PC-9 (cell line): ENCODE measurements around the gene STING1. TPM values are rescaled to one million over a fixed set of nuclear protein-coding genes. Genes with fewer than 3 reads are reported as not detected.

ENCODE experiments used
- BruUV-seq: library from RNA; stranded (reverse); fragments of 400-500 nt; replicated peaks from 2 replicates; lab custom pipeline; 2021; lab: Mats Ljungman, UMichigan
- CTCF ChIA-PET: fragments of 300-600 bp; sonication (Branson Sonifier 250); formaldehyde crosslinking; loops from one replicate; lab custom pipeline; 2022; ENCODE audit warnings: antibody characterized with exemption; lab: Charles Lee
- POLR2A ChIA-PET: fragments of 300-600 bp; sonication (Branson Sonifier 250); formaldehyde crosslinking; loops from one replicate; lab custom pipeline; 2022; ENCODE audit warnings: antibody characterized with exemption; ENCODE audit not compliant: unreplicated experiment; lab: Charles Lee
- DNase-seq, 2 experiments: peaks; one replicate each; pipeline versions ENCODE4 v3.0.0 to v3.0.0-alpha.2; 2015 to 2022; ENCODE audit warnings: mixed read lengths in 1 of 2
- H2AFZ ChIP-seq: fragments of 200-600 bp; sonication (generic); 2 replicates; pipeline ENCODE4 v1.8.1; 2017; ENCODE audit warnings: antibody characterized with exemption
- H3F3A ChIP-seq: fragments of 200-600 bp; sonication (generic); 2 replicates; pipeline ENCODE4 v1.8.1; 2017; ENCODE audit warnings: antibody characterized with exemption, mild to moderate bottlenecking, low read depth; ENCODE audit not compliant: insufficient read depth
- H3K27ac ChIP-seq: fragments of 200-600 bp; sonication (generic); 2 replicates; pipeline ENCODE4 v1.6.1; 2016; ENCODE audit warnings: mixed run types
- H3K27me3 ChIP-seq: fragments of 200-600 bp; sonication (generic); 2 replicates; pipeline ENCODE4 v1.6.1; 2016; ENCODE audit warnings: low read depth, mixed run types; ENCODE audit not compliant: insufficient read depth
- H3K36me3 ChIP-seq: fragments of 200-600 bp; sonication (generic); 2 replicates; pipeline ENCODE4 v1.6.1; 2016; ENCODE audit warnings: low read depth, mixed run types
- H3K4me1 ChIP-seq: fragments of 200-600 bp; sonication (generic); replicated peaks from 2 replicates; pipeline ENCODE4 v1.6.1; 2016; ENCODE audit warnings: mixed run types; ENCODE audit not compliant: insufficient read depth
- H3K4me2 ChIP-seq: fragments of 200-600 bp; sonication (generic); 2 replicates; pipeline ENCODE4 v1.6.1; 2017; ENCODE audit warnings: mixed run types
- H3K4me3 ChIP-seq: fragments of 200-600 bp; sonication (generic); 2 replicates; pipeline ENCODE4 v1.6.1; 2016; ENCODE audit warnings: mixed run types
- H3K79me2 ChIP-seq: fragments of 200-600 bp; sonication (generic); 2 replicates; pipeline ENCODE4 v1.6.1; 2017; ENCODE audit warnings: low read depth, mixed run types
- H3K9me2 ChIP-seq: fragments of 200-600 bp; sonication (generic); 2 replicates; pipeline ENCODE4 v1.8.1; 2017; ENCODE audit warnings: mild to moderate bottlenecking; ENCODE audit not compliant: insufficient read depth
- H3K9me3 ChIP-seq: fragments of 200-600 bp; sonication (generic); 2 replicates; pipeline ENCODE4 v1.8.1; 2016; ENCODE audit warnings: low read depth; ENCODE audit not compliant: insufficient read depth
- H4K20me1 ChIP-seq: fragments of 200-600 bp; sonication (generic); 2 replicates; pipeline ENCODE4 v1.8.1; 2017; ENCODE audit not compliant: insufficient read depth
- EZH2 ChIP-seq: fragments of 200-600 bp; sonication (generic); IDR thresholded peaks from 2 replicates; pipeline ENCODE4 v1.8.0; 2017; ENCODE audit warnings: antibody characterized with exemption, low read depth
- intact Hi-C: fragments of 100-400 bp; cut with micrococcal nuclease; formaldehyde crosslinking; loops from one replicate; pipeline ENCODE4 v1.10.0; 2022; ENCODE audit not compliant: unreplicated experiment
- total RNA-seq: library from RNA; stranded (reverse); gene quantifications from 2 replicates; pipeline ENCODE4 v1.2.3, GENCODE V29; 2021
- TF ChIP-seq, protein P1 (sequence below): fragments of 200-600 bp; sonication (generic); conservative IDR thresholded peaks from 2 replicates; pipeline ENCODE4 v1.6.1; 2017; ENCODE audit warnings: mixed run types, antibody characterized with exemption, mild to moderate bottlenecking, moderate library complexity

The STING1 gene
- total RNA-seq, 1 experiment from 2014 or later = 27.6 TPM

DNA sequence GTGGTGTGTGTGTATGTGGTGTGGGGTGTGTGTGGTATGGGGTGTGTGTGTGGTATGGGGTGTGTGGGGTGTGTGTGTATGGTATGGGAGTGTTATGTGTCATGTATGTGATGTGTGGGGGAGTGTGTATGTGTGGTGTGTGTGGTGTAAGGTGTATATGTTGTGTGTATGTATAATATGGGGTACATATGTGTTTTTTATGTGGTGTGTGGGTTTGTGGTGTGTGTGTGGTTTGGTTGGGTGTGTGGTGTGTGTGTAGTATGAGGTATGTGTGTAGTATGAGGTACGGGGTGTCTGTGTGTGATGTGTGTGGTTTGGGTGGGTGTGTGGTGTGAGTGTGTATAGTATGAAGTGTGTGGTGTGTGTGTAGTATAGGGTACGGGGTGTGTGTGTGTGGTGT lies 31.4 kb downstream of the STING1 start:
- ChIA-PET POLR2A (no interaction called here), CTCF (no interaction called here)
- no peaks in the 10 kb centered on the region for H3K9me2 ChIP-seq

DNA sequence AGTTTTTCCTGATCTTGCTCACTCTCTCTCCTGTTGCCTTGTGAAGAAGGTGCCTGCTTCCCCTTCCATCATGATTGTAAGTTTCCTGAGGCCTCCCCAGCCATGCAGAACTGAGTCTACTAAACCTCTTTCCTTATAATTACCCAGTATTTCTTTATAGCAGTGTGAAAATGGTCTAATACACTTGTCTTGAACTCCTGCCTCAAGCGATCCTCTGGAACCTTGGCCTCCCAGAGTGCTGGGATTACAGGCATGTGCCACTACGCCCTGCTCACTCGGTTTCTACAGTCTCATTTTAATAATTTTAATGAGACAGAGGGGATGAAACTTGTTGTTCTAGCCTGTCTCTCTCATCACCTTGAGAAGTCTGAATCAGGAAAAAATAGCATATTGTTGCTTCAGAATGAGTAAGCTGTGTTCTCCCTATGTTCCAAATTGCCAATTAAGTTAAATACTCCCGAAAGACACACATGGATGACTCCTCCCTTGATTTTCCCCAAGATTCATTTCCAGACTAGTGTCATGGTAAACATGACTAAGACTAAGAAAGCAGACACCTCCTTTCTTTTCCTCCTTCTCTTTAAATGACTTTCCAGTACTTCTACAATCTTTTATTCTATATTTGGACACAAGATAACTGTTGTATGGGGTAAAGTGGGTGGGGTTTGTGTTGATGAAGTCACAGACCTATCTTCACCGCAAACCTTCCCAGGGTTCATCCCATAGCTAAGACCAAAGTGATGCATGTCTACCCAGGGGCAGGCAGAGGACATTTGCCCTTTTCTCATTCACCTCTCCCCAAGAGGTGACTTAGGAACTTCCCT lies 35.4 kb downstream of the STING1 start:
- ChIA-PET CTCF (no interaction called here), POLR2A (interaction anchor here (0.6 kb wide), 1 partner anchor 27 kb away, joined by 3 read pairs; no protein-coding TSS in a partner anchor)
- H3K9me3 ChIP-seq = no peaks in the 10 kb centered on the region
- H3K27me3 ChIP-seq = no peaks in the 10 kb centered on the region
- intact Hi-C loops = no loop called here
- H4K20me1 ChIP-seq = no peaks in the 10 kb centered on the region
- H3K79me2 ChIP-seq = no peaks in the 10 kb centered on the region
- no peaks in the 10 kb centered on the region for H3K9me2 ChIP-seq
- no peak overlapping the region for H3K4me3 ChIP-seq
- H2AFZ ChIP-seq = no peak overlapping the region
- TF ChIP-seq, protein P1, sequence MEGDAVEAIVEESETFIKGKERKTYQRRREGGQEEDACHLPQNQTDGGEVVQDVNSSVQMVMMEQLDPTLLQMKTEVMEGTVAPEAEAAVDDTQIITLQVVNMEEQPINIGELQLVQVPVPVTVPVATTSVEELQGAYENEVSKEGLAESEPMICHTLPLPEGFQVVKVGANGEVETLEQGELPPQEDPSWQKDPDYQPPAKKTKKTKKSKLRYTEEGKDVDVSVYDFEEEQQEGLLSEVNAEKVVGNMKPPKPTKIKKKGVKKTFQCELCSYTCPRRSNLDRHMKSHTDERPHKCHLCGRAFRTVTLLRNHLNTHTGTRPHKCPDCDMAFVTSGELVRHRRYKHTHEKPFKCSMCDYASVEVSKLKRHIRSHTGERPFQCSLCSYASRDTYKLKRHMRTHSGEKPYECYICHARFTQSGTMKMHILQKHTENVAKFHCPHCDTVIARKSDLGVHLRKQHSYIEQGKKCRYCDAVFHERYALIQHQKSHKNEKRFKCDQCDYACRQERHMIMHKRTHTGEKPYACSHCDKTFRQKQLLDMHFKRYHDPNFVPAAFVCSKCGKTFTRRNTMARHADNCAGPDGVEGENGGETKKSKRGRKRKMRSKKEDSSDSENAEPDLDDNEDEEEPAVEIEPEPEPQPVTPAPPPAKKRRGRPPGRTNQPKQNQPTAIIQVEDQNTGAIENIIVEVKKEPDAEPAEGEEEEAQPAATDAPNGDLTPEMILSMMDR = no peak
- TF ChIP-seq EZH2 = no peak
- H3K27ac ChIP-seq = no peak overlapping the region
- DNase-seq = no peak
- no peak overlapping the region for H3K4me2 ChIP-seq
- H3F3A ChIP-seq = no peaks in the 10 kb centered on the region; the same call in 1 of the 2 replicates
- H3K4me1 ChIP-seq = no peaks in the 10 kb centered on the region; the same call in 1 of the 2 replicates
- H3K36me3 ChIP-seq = no peaks in the 10 kb centered on the region
- no TSS peak for BruUV-seq

More for the DNA sequence above, 31.4 kb downstream of the STING1 start:
- H3K27me3 ChIP-seq = no peaks in the 10 kb centered on the region
- no peak for TF ChIP-seq EZH2
- TF ChIP-seq, protein P1 = no peak
- H2AFZ ChIP-seq = no peak overlapping the region
- H3K9me3 ChIP-seq = no peaks in the 10 kb centered on the region
- DNase-seq = no peak
- no peak overlapping the region for H3K4me2 ChIP-seq
- H3K79me2 ChIP-seq = no peaks in the 10 kb centered on the region
- no peak overlapping the region for H3K27ac ChIP-seq
- H4K20me1 ChIP-seq = no peaks in the 10 kb centered on the region
- H3F3A ChIP-seq = peaks cover 3% of the 10 kb centered on the region; the same call in 1 of the 2 replicates
- no peaks in the 10 kb centered on the region for H3K4me1 ChIP-seq
- intact Hi-C loops = no loop called here
- BruUV-seq = no TSS peak
- H3K4me3 ChIP-seq = no peak overlapping the region
- H3K36me3 ChIP-seq = no peaks in the 10 kb centered on the region

DNA sequence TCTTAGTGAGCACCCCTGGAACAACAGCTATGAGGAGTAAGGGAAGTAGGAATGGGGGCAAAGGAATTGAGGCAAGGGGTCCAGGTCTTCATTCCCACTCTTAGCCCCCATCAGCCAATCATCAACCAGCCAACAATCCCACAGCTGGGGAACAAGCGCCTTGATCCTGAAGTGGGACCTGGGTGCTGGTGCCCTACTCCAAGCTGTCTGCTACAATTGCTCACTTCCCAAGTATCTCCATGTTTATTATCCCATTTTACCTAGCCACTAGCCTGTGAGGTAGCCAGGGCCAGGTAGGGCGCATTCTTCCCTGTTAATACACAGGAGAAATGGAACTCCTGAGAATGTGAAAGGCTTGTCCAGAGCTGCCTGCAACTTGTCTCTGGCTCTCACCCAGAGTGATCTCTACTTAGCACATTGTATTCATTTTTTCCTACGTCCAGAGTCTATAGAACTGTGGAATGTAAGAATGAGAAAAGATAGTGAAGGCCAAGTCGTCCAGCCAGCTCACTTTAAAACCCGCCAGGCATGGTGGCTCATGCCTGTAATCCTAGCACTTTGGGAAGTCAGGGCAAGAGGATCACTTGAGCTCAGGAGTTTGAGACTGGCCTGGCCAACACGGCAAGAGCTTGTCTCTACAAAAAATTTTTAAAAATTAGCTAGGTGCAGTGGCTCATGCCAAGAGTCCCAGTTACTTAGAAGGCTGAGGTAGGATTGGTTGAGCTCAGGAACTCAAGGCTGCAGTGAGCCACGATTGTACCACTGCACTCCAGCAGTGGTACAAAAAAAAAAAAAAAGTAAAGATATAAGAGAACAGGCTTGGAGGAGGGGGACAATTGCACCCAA lies 37.0 kb downstream of the STING1 start:
- Histone ChIP-seq H3F3A (no peaks in the 10 kb centered on the region), H3K27ac (no peak overlapping the region), H3K4me2 (no peak overlapping the region), H3K79me2 (no peaks in the 10 kb centered on the region), H3K4me3 (no peak overlapping the region), H3K27me3 (no peaks in the 10 kb centered on the region), H4K20me1 (no peaks in the 10 kb centered on the region), H3K9me3 (no peaks in the 10 kb centered on the region), H2AFZ (no peak overlapping the region), H3K9me2 (no peaks in the 10 kb centered on the region), H3K4me1 (no peaks in the 10 kb centered on the region; the same call in 1 of the 2 replicates), H3K36me3 (no peaks in the 10 kb centered on the region)
- CTCF ChIA-PET = interaction anchor here (0.6 kb wide), 1 partner anchor 158 kb away, joined by 8 read pairs; no protein-coding TSS in a partner anchor
- TF ChIP-seq EZH2 = no peak
- TF ChIP-seq, protein P1 = no peak
- POLR2A ChIA-PET = no interaction called here
- BruUV-seq = no TSS peak
- no peak for DNase-seq
- intact Hi-C loops = no loop called here
